Measurements from ENCODE around the gene ERGIC1.

Gene ERGIC1

GRCh38 chr5:172925336-172925948, 91.4 kb downstream of the ERGIC1 start:
- DNase-seq: no peak

- DNase-seq: no peak
Observed at GRCh38 chr5:172926008-172926523, 92.0 kb downstream of the ERGIC1 start.

- DNase-seq: no peak
Observed at GRCh38 chr5:172926796-172927195, 92.7 kb downstream of the ERGIC1 start.

- no peak for DNase-seq
Observed at GRCh38 chr5:172929371-172929838, 95.4 kb downstream of the ERGIC1 start.

GRCh38 chr5:172931001-172931536, 97.0 kb downstream of the ERGIC1 start:
- no peak for DNase-seq

GRCh38 chr5:172932313-172933017, 98.4 kb downstream of the ERGIC1 start:
- peak; percentile 73 for DNase-seq

GRCh38 chr5:172933238-172933637, 99.2 kb downstream of the ERGIC1 start:
- no peak for DNase-seq

- no peak for DNase-seq
Observed at GRCh38 chr5:172935096-172935495, 101.0 kb downstream of the ERGIC1 start.

GRCh38 chr5:172936401-172936800, 102.3 kb downstream of the ERGIC1 start:
- no peak for DNase-seq

GRCh38 chr5:172939071-172939470, 105.0 kb downstream of the ERGIC1 start:
- no peak for DNase-seq

- DNase-seq: no peak
Observed at GRCh38 chr5:172939611-172940267, 105.7 kb downstream of the ERGIC1 start.

GRCh38 chr5:172940268-172941066, 106.4 kb downstream of the ERGIC1 start:
- DNase-seq: no peak

- no peak for DNase-seq
Observed at GRCh38 chr5:172941067-172941516, 107.0 kb downstream of the ERGIC1 start.

- no peak for DNase-seq
Observed at GRCh38 chr5:172942556-172942955, 108.5 kb downstream of the ERGIC1 start.

GRCh38 chr5:172943283-172943841, 109.3 kb downstream of the ERGIC1 start:
- DNase-seq: no peak

- DNase-seq: no peak
Observed at GRCh38 chr5:172943906-172944305, 109.9 kb downstream of the ERGIC1 start.

GRCh38 chr5:172944741-172945140, 110.7 kb downstream of the ERGIC1 start:
- no peak for DNase-seq

GRCh38 chr5:172945151-172945550, 111.1 kb downstream of the ERGIC1 start:
- no peak for DNase-seq

GRCh38 chr5:172946146-172946545, 112.1 kb downstream of the ERGIC1 start:
- DNase-seq: no peak

GRCh38 chr5:172949426-172949825, 115.4 kb downstream of the ERGIC1 start:
- DNase-seq: no peak

GRCh38 chr5:172950176-172950965, 116.3 kb downstream of the ERGIC1 start:
- no peak for DNase-seq

Data from CD4-positive, alpha-beta T cell treated with Interleukin-21 for 1 hour (primary cell).